ENCODE data around the gene NWD2.

GRCh38 chr4:37365888-37366287 is 121.3 kb downstream of the NWD2 start:
- TF ChIP-seq, protein P1, sequence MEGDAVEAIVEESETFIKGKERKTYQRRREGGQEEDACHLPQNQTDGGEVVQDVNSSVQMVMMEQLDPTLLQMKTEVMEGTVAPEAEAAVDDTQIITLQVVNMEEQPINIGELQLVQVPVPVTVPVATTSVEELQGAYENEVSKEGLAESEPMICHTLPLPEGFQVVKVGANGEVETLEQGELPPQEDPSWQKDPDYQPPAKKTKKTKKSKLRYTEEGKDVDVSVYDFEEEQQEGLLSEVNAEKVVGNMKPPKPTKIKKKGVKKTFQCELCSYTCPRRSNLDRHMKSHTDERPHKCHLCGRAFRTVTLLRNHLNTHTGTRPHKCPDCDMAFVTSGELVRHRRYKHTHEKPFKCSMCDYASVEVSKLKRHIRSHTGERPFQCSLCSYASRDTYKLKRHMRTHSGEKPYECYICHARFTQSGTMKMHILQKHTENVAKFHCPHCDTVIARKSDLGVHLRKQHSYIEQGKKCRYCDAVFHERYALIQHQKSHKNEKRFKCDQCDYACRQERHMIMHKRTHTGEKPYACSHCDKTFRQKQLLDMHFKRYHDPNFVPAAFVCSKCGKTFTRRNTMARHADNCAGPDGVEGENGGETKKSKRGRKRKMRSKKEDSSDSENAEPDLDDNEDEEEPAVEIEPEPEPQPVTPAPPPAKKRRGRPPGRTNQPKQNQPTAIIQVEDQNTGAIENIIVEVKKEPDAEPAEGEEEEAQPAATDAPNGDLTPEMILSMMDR (optimal IDR thresholded peaks at IDR 0.05 in 1 of 3, IDR thresholded peaks at IDR 0.05 in 1 of 3, conservative IDR thresholded peaks at IDR 0.05 in 1 of 3; ENCODE audit: extremely low read depth in 1 of 3, insufficient read depth in 2 of 3, low read length in 3 of 3) = no peak
- no peak for TF ChIP-seq EZH2 (IDR thresholded peaks at IDR 0.05; ENCODE audit: low read length)

All from keratinocyte (primary cell).